ENCODE measurements around the gene AGFG1.

The AGFG1 gene

DNA sequence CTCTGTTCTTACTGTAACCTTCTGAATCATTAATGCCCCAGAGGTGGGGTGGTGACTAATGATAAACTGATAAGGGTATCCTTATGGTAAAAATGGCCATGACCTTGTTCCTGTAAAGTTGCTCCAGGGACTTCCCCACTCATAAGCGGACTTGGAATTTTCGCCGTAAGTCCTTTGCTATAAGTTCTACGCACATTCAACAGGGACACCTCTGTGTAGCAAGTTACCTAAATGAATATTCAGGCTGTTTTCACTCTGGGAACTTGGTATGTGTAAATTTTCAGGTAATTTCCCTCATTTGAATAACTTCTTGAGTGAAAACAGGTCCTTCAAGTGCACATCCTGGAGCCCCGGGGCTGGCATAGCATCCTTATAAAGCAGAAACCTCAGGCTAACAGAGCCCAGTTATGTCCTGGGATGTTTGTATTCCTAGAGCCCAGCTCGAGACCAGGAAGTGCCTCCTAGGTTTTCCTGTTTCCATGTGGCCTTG lies 9.4 kb upstream of the AGFG1 start:
- no peak for DNase-seq

DNA sequence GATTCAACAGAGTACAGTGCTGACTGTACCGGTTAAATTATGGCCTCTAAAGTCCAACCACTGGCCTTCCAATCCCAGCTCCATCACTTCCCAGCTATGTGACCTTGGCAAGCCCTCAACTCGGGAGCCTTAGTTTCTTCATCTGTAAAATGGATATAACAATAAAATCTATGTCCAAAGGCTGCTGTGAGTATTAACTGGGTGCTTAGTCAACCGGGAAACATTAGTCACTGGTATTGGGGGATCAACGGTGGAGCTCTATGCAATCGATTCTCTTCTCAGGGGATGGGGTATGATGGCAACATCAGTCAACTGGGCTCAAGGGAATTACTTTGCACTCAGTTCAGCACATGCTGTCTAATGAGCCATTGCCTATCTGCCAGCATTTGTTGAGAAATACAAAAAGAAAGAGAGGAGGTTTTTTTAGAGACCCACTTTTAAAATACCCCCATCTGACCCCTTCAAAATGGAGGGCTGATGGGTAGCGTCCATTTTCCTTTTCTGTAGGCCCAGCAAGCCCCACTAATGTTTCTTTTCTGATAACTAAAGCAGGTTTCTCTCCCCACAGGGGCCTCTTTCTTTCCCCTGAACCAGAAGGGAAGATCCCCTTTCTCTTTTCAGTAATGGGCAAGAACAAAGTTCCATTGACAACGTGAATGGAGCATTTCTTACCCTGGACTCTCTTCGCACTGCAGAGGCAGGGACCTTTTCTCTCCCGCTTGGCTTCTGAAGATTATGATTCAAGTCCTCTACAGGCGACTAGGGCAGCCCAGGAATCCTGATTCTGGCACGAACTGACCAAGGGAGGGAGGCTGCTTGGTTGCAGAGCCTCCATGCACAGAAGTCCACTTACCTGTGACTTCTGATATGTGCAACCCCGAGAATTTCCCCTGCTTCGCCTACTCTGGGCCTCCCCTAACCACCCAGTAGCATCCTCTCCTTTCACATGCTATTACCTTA lies 8.7 kb upstream of the AGFG1 start:
- DNase-seq, result no peak

DNA sequence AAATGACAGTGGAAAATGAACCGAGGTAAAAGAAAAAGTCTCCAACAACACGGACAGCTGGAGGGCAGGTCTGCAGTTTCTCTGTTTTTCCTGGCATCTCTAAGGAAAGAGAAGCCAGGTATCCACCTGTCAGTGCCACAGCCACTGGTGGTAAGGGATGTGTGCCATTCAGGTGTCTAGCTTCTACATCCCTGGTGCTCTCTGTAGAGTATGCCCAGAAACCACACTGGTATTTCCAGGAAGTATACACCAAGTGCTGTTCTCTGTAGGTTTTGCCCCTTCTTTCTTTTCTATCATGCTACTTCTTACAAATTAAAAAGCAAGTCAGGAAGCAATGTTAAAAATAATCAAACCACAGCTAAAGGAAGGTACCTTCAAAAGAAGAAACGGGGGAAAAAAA lies 7.6 kb upstream of the AGFG1 start:
- DNase-seq, result no peak

DNA sequence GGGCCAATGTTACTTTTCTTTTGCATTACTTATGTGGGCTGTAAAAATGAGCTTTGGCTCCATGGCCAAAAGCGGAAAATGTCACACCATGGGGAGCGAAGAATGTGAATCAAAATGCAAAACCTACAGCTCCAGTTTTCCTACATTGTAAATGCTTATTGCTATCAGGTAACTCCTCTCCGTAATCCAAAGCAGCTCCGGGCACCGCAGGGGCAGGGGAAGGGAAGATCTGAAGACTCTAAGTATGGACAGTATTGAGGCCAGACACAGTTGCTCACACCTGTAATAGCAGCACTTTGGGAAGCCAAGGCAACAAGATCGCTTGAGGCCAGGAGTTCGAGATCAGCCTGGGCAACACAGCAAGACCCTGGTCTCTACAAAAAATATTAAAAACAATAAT lies 7.1 kb upstream of the AGFG1 start:
- DNase-seq, result no peak

DNA sequence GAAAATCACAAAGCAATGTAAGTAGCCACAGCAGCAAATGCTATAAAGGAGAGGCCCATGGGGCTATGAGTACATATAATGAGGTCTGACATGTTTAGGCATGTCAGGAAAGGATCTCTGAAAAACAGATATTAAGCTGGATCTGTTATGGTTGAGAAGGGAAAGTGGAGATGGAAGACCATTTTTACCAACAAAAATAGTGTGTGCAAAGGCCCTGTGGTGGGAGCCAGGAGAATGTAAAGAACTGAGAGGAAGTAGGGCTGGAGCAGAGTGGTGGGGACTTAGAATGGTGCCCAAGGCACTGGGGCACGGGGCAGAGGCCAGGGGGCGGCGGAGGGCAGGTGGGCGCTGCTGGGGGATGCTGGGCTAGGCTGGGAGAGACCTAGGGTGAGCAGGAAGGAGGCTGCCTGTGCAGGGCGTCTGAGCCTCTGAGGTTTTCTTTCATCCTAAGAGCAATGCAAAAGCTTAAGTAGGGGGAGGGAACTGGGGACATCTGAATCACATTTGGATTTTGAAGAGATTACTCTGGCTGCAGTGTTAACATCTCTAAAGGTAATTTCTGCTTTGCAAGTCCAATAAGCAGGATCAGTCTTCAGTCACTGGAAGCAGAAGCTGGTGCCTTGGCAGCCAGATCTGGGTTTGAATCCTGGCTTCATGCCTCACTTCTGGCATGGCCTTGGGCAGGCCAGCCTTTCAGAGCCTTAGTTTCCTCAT lies 4.9 kb upstream of the AGFG1 start:
- no peak for DNase-seq

DNA sequence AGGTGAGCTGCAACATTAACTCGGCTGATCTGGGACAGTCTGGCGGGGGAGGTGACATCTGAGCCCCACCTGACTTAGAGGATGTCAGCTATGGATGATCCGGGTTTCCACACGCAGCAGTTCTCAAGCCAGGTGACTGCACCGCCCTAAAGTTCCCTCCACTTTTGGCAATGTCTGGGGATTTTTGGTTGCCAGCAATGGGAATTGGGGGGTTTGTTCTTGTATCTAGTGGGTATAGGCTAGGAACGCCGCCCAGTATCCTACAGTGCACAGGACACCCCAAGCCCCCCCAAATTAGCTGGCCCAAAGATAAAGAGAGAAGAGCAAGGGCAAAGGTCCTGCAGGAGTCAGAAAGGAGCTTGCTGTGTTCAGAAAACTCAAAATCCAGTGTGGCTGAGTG lies 544 bp upstream of the AGFG1 start:
- no peak for DNase-seq

DNA sequence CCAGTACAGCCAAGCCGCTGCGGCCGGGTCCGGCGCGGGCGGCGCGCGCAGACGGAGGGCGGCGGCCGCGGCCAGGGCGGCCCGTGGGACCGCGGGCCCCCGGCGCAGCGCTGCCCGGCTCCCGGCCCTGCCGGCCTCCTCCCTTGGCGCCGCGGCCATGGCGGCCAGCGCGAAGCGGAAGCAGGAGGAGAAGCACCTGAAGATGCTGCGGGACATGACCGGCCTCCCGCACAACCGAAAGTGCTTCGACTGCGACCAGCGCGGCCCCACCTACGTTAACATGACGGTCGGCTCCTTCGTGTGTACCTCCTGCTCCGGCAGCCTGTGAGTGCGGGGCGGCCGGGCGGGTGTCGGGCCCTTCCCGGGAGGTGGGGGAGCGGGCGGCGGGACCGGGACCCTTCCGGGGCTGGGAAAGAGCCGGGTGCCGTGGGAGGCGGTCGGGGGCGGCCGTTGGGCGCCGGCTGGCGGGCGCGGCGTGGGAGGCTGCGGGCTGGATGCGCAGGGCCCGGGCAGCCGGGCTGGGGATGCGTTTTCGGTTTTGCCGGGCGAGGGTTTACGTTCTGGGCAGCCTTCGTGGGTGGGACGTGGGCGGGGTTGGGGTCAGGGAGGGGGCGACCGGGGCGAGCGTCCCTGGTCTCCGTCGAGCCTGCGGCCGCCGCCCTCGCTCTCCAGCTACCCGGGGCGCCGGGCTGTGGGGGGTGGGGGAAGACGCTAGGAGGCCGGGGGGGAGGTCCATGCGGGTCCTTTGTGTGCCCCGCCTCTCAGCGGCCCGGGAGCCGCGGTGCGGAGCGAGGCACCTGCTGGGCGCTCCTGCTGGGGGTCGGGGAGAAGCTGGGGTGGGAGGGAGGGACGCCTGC lies 537 bp downstream of the AGFG1 start:
- DNase-seq, result no peak

DNA sequence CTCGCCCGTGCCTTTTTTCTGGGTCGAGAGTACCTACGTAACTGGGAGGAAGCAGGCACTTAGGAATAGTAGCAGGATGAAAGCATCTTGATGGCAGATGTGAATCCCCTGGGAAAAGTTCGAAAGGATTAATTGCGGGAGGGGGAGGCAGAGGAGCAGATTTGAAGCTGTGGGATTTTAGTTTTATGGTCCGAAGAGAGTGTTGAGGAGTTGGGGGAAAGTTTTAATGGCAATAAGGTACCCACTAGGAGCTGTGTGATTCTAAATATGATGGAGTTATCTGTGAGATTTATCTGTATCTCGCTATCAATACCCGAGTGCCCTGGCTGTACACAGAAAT lies 1.1 kb downstream of the AGFG1 start:
- no peak for DNase-seq

DNA sequence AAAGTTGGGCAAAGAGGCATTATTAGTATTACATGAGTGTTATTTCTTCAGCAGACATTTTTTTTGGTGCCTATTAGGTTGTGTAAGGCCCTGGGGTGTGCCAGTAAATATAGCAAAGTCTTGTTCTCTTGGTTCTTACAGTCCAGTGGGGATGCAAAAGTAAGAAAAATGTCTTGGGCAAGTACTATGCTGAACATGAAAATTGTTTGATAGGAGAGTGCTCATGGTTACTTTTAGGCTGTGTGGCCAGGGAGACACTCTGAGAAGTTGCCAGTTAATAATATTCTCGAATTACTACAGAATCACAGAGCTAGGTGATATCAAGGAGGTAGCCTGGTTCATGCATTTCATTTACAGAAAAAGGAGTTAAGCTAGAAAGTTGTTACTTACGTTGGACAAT lies 1.9 kb downstream of the AGFG1 start:
- no peak for DNase-seq

DNA sequence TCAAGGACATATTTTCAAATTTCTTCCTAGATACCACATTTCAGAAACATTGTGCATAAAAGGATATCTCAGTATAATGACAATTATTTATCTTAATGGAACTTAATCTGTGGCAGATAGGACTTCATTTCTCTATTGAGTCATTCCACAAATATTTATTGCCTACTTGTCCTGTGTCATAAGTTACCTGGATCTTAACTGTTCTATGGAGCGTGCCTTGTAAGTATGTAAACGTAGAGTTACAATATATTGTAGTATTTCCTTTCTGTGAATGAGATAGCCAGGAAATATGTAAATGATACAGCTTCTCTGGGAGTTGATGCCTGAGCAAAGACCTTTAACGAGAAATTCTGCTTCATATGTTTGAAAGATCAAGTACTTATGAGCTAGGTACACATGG lies 2.5 kb downstream of the AGFG1 start:
- DNase-seq, result no peak

DNA sequence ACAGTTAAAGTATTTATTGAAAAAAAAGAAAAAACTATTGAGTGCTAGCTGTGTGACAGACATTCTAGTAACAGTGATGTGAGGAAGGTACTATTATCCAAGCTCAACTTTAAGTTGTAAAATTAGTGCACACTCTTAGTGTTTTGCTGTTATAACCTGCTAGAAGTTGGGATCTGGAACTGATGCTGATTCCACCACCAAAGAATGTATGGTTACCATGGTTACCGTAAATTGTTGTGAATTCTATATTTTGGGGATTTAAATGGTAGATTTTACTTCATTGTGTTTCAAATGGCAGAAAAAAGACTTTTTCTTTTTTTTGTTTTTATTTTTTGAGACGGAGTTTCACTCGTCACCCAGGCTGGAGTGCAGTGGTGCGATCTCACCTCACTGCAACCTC lies 5.3 kb downstream of the AGFG1 start:
- no peak for DNase-seq

DNA sequence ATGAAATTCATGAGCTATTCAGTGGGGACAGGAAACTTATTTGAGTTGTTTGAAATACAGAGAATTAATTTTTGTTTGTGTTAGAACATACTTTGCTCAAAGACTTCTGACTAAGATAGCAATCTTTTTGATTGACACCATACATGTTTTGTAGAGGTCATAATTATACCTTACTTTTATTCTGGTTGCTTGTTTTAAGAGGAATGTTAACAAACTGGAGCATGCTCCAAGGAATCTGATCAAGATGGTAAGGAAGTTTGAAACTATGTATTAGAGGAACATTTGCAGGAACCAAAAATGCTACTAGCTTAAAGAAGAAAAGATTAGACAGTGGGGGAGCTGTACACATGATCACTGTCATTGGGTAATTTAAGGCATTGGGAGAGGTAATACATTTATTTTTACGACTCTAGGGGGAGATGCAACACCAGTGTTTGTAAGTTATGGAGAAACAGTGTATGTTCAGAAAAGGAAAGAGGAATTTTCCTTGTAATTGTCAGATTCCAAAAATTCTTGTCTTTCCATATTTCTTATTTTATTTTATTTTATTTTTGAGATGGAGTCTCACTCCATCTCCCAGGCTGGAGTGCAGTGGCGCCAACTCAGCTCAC lies 8.0 kb downstream of the AGFG1 start:
- no peak for DNase-seq

DNA sequence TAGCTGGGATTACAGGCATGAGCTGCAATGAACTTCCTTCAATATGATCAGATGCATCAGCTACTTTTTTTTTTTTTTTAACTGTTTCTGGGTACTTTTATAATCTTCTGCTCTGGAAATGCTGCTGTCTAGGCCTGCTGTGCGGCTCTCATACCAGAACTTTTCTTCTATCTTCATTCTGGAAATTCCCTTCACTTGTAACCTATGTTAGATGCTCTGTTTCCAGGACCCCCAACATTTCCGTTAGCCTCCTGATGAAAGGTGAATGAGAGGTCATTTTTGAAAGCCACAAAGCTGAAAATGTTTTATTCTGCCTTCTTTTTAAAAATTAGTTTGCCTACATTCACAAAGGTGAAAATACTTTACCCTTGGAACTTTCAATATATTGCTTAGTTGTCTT lies 8.6 kb downstream of the AGFG1 start:
- DNase-seq, result no peak

DNA sequence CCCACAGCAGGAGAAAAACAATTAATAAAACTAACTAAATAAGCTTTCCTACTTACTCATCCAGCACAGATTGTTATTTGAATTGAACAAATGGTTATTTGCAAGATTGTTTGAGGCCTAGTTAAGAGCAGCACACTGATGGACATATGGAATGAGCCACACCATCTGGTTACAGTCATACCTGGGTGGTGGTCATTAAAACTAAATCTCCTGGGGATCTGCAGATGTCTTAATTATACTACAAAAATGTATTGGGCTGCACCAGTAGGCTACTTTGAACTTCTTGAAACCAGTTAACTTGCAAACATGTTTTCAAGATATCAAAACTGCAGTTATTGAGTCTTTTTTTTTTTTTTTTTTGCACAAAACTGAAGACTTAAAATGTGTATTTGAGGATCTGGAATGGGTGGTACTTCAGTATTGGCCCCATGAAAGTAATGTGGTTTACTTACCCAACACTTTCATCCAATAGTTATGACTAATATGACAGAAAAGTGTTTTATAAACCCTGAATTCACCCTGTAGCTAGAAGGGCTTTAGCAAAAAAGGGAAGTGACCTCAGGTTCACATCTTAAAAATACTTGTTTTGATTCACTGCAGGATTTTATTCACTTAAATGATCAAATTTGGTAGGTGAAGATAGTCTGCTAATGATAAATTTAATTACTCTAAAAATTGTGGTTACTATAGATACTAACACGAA lies 10.8 kb downstream of the AGFG1 start:
- DNase-seq, result no peak

DNA sequence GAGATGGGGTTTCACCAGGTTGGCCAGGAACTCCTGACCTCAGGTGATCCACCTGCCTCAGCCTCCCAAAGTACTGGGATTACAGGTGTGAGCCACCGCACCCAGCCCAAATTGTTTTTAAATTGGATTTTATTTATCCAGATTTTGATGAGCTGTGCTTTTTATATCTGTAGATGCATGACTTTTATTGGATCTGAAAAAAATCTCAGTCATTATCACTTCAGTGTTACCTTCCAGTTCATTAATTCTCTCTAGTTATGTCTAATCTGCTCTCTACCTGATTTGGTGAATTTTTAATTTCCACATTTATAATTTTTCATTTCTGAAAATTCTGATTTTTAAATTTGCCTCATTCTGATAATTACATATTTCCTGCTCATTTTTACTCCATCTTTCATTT lies 13.5 kb downstream of the AGFG1 start:
- DNase-seq, result no peak

DNA sequence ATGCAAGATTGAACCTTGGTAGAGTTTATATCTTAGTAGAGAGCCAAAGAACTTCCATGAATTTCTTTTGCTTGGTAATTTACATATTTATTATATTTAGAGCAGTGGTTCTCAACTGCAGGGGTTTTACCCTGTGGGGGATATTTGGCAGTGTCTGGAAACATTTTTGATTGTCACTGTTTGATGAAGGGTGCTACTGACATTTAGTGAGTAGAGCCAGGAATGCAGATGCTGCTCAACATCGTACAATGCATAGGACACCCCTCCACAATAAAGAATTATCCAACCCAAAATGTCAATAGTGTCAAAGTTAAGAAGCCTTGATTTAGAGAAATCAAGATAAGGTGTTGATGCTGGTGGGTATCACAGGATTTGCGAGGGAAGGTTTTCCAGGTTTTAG lies 14.7 kb downstream of the AGFG1 start:
- no peak for DNase-seq

DNA sequence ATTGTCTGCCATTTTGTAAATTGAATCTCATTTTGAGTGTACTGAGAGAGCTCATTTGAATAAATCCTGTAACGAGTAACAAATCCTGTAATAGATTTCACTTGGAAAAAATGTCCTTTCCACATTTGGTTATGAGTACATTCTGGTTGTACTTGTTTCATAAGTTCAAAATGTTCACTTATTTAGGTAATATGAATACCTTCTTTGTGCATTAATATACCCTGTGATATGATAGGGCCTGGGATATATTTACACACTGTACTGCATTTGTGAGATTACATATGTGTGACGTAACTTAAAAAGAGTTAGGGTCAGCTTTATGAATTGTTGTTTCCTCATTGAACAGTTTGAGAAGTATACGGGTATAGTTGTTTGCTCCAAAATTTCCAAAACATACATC lies 16.1 kb downstream of the AGFG1 start:
- DNase-seq, result no peak

DNA sequence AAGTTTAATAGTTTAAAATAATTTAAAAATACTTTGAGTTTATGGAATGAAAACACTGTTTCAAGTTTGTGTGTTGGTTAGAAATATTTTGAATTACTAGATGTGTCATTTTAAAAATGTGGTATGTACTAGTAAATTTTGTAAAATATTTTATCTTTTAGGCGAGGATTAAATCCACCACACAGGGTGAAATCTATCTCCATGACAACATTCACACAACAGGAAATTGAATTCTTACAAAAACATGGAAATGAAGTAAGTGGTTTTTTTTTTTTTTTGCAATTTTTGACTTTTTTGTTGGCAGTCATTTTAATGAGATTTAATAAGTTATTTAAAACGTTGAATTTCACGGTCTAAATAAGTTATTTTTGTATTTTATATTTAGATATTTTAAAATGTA lies 19.4 kb downstream of the AGFG1 start:
- DNase-seq, result no peak

DNA sequence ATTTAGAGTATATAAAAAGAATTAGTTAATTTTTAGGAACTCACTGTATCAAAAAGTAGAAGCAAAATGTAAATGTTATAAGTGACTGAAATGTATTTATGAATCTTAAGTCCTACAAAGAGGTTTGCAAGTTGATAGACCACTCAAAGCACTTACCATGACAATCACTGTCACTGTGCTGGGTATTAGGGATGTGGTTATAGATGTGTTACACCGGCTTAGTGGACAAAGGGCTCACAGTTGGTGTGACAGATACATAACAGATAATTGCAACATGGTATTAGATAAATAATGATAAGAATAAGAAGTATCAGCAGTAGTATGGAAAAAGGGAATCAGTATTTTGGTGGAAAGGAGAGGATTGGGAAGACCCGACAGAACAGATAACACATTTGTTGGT lies 21.6 kb downstream of the AGFG1 start:
- DNase-seq, result no peak

DNA sequence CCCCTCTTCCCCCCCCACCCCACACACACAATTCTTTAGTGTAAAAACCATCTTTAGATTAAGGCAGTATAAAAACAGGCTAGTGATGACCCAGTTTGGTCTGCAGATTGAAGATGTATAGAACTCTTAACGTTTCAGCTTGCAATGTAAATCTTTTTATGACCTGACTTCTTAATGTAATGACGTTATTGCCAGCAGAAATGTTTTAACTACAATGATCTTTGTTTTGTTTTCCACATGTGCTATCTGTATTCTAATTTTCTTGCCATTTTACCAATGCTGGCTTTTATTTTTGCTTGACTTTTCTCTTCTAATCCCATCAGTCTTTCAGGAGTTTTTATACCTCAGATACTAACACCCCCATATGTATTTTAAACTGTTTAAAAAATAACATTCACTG lies 25.2 kb downstream of the AGFG1 start:
- DNase-seq, result no peak

DNA sequence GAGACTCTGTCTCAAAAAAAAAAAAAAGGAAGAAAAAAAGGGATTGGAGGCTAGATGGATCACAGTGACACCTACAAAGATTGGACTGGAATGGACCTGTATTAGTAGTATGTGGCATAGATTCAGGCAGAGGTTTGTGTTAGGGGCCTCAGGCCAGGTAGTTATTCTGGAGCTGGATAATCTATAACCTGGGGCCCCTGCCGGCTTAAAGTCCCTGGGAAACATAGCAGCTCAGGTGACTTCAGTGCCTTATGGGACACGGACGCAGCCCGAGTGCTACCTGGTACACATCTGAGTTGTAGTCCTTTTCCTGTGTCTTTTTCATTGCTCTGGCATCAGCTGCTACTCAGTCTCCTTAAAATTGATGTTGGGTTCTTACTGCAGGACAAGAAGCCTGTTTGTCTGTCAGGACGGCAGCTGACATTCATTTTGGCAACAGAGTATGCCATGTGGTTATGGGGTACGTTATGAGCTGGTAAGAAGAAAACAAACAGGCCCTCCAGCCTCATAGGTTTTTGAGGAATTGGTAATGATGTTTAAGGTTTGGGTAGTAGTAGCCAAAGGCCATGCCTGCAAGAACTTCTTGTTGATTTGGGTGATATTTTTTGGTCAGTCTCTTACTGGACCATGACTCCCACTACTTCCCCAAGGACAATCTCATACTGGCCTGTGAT lies 27.8 kb downstream of the AGFG1 start:
- DNase-seq, result no peak

DNA sequence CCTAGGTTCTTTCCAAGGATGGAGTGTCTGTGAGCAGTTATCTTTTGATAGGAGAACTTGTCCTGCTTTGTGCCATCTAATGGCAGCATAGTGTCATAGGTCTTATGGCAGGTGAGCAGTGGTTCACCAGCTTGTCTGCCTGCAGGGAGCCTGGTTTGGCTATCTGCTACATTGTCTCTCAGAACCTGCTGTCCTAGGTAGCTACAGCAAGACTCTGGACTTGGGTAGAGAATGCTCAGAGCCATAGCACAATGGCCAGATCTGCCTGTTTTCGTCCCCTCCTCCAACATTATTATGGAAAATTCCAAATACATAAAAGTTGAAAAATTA lies 28.3 kb downstream of the AGFG1 start:
- DNase-seq, result no peak

Measured in T1000 (cell line).